GM21717 (cell line): ENCODE data around the gene DAW1.
A peak's percentile ranks its signal among the peaks of the same experiment; 100 is the strongest.
"Not testable (repeated sequence)": the region's sequence is repeated elsewhere in the genome, so short reads cannot be mapped to it uniquely, and the experiment has no call there.

ENCODE experiments used
- ATAC-seq: cut with Tn5 transposase; IDR thresholded peaks from one replicate; pipeline ENCODE4 v1.9.1; 2021; ENCODE audit warnings: mild to moderate bottlenecking, moderate library complexity; ENCODE audit not compliant: unreplicated experiment

DAW1 gene

DNA sequence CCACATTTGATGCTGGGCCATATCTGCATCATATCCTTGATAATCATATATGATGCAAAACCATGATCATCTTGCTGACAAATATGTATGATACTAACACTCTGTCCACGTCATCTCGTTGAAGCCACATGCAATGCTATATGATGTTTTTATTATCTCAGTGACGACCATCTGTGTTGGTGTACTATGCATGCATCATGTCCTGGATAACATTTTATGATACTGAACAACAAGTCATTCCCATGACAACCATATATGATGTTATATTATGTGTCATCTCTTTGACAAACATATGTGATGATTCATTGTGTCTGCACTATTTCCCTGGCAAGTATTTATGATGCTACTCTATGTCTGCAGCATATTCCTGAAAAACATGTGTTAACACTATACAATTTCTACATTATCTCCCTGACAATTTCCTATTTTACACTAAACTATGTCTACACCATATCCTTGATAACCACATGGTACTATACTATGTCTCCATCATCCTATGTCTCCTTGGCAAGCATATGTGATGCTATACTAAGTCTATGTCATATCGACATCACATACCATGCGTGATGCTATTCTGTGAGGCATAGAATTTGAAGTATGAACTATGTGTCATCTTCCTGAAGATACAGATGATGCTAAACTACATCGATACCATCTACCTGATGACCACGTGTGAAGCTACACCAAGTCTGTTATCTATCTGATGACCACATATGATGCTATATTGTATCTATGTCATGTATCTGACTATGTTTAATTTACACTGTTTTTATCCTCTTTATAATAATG lies 37.0 kb downstream of the DAW1 start:
- no peak for ATAC-seq

DNA sequence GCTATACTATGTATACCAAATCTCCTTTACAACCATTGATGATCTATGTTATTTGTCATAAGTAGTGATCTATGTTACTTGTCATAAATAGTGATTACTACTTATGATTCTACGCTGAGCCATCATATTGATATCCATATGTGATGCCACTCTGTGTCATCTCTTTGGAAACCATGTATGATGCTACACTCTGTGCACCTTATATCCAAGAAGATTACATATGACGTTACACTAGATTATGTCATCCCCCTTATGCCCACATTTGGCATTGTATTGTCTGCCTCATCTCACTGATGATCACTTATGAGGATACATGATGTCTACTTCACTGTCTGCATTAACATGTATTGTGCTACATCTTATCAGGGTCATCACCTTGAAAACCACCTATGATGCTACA lies 42.9 kb downstream of the DAW1 start:
- no peak for ATAC-seq

DNA sequence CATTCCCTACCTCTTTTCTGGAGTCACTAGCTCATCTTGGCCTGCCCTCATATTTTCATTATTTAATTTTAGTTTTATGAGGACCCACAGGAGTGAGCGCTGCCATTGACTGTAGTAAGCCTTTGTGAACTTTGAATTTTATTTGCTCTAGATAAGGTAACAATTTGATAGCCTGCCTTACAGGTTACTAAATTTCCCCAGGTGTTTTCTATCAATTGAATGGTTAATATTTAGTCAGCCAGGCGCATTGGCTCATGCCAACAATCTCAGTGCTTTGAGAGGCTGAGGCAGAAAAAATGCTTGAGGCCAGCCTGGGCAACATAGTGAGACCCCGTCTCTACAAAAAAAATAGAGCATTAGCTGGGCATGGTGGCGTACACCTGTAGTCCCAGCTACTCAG lies 50.2 kb downstream of the DAW1 start:
- no peak for ATAC-seq

DNA sequence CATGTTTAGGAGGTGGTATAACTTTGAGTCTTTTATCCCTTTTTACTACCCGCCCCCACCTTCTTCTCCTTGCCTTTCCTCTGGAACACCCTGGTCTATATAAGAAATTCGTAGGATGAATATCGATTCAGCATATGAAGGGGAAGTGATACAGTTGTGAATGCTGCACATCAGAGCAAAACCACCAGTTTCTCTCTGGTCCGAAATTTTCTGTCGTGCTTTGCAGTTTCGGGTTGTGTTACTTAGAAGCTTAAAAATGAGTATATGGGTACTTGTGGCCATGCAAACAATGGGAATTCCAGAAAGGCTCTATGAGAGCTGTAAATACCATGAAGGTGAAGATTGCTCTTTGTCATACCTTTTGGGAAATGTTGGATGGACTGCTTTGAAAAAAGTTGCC lies 60.6 kb downstream of the DAW1 start:
- ATAC-seq, result no peak

DNA sequence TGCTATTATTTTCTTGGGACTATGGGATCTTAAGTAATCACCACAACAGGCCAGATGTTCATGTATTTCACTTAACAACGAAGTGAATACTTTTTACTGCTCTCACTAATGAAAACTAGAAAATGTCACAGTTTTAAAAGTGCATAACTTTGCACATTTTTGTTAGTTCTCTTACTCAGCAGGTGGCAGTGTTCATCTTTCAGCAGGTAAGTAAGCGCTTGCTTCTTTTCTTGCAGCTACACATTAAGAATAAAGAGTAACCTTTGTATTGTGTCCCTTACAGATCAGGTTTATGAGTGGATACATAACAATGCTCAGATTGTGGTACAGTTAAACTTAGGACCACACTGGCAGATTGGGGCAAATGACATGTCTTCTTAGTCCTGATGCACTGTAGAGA lies 61.0 kb downstream of the DAW1 start:
- ATAC-seq, result no peak

DNA sequence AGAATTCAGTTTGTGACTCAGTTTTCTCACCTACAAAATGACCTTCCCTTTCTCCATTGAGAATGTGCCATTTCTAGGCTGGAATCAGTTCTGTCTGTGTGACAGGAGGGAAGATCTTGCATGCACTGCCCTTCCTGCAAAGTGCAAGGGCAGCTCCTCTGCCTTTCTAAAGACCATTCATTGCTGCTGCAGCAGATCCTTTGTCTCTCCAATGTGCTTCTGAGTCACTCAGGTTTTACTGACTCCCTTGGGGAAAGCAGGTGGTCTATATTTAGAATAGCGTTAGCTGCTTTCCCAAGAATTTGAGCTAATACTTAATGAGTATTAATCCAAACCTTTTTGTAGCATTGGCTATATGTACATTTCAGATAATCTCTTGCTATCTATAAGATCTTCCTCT lies 62.5 kb downstream of the DAW1 start:
- ATAC-seq, result no peak

DNA sequence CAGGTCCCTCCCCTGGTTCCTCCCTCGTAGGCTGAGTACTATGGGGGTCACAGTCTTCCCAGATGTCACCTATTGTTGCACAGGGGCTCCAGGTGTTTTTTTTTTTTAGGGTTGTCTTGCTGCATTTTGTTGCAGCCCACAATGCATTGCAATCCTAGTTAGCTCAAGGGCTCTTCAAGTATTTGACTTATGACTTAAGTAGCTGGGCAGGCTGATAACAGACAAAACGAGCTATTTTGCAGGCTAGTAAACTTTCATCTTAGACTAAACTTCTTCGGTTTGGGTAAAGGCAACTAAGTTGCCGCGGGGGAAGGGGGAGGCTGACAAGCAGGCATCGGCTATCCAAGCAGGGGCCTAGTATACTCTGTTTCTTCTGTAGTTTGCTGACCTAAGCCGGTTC lies 64.8 kb downstream of the DAW1 start:
- ATAC-seq, result not testable (repeated sequence)

DNA sequence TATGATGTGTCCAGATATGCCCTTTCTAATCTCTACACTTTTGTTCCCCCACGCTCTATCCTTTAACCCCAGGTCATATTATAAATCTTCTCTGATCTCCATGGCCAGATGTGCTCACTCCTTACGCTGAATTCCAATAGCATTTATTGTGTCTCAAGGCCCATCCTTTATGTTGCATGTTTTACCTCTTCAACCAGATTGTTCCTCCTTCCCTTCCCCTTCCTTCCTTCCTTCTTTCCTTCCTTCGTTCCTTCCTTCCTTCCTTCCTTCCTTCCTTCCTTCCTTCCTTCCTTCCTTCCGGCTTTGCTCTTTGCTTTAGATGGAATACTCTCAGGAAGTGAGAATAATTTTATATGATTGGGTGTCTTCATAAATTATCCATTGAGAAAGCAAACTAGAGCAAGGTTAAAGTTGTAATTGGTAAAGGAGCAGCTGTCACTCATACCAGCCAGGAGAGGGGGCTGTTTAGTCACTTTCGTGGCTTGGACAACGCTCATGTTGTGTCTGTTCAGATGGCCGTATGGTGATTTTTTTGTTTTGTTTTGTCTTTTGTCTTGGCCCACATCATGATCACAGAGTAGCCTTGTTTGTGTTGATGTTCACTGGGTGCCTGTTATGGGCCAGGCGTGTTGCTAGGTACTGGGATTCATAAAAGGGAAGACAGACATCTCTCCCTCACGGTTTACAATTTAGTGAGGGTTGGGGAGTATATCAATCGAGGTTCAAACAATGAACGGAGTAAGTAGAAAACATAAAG lies 68.0 kb downstream of the DAW1 start:
- peak; percentile 52 for ATAC-seq

DNA sequence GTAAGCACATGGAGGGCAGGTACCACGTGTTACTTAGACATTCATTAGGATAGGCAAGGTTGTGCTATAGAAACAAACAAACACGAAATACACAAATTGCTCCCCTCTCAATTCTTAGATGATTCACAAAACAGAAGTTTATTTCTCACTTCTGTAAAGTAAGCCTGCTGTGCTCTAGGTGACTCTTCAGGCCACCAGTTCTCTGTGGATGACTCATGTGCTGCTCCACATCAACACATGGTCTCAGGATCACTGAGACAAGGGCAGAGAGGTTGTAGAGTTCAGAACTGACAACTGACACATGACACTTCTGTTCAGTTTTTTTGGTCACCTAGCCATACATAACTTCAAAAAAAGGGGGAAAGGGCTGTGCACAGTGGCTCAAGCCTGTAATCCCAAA lies 70.6 kb downstream of the DAW1 start:
- ATAC-seq, result peak; percentile 83

DNA sequence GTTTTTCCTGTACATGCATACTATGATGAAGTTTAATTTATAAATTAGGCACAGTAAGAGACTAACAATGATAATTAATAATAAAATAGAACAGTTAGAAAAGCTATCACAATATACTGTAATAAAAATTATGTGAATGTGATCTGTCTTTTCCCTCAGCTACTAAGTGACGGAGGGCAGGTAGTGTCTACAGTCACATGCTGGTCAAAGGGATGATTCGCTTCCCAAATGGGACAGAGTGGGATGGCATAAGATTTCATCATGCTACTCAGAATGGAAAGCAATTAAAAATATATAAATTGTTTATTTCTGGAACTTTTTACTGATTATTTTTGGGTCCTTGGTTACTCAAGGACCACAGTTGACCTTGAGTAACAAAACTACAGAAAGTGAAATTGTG lies 71.5 kb downstream of the DAW1 start:
- no peak for ATAC-seq

DNA sequence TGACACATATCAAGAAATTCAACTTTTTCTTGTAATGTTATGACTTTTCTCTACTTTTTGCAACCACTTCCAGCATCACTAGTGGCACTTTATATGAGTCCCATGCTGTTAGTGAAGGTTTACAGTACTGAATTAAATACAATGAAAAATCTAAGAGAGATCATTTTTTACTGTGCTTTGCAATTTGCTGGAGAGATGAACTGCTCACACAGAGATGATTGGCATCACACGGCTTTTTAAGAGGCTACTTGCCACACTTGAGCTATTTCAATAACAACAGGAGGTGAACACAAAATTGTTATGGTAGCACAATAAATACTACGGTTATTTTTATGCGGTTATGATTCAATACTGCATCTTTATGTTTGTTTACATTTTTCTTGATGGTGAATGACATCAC lies 88.9 kb downstream of the DAW1 start:
- ATAC-seq, result no peak

DNA sequence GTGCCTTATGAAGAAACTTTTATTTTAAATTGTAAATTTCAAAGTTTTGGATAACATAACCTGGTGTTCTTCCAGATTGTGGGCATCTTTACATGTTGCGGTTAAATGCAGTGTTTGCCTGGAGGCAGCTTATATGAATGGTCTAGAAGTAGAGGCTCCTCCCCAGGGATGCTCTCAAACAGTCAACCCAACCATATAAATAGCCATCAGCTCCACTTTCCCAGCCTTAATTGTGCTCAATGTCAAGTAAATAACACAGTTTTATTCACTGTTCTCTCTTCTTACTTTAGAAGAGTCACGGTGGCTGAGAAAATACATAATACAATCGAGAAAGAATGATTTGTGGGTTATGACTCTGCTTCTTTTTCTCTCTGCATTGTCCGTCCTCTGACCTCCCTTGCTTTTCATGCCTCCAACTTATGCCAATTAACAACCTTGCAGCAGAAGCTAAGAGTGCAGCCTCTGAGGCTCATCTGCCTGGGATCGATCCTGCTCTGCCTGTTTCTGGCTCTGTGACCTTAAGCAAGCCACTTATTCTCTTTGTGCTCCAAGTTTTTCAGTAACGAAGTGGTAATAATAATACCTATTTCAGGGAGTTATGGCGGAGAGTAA lies 100.3 kb downstream of the DAW1 start:
- ATAC-seq, result no peak

DNA sequence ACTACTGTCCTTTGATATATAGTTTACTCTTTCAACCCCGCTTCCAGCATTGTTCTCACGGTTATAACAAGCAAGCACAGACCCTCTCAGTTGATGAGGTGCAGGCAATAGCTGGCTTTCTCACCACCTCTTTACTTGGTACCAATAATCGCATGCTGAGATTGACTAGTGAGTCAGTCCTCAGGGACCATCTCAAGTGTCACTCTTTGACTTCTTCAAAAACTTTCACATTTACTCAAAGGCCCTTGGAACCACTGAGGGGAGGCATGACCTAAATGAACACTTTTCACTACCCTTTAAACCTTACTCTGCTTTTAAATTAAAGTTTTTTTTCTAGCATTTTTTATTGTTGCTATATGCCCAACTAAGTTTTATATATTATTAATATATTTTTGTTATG lies 101.8 kb downstream of the DAW1 start:
- no peak for ATAC-seq
